ENCODE measurements around the gene DNAJC1.

DNAJC1 gene

DNA sequence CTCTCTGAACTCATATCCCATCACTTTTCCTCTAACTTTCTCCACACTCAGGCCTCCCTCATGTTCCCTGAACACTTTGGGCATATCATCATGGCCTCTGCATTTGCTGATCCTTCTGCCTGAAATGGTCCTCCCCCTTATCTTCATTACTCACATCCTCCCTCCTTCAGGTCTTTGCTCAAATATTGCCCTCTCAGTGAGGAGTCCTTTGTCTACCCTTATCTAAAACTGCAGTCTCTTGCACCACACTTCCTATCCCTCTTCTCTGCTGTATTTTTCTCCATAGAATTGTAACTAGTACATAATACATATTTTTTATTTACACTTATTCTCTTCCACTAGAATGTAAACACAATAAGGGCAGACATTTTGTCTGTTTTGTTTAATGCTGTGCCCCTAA lies 41.7 kb downstream of the DNAJC1 start:
- DNase-seq (ENCODE audit: low spot score) = no peak

DNA sequence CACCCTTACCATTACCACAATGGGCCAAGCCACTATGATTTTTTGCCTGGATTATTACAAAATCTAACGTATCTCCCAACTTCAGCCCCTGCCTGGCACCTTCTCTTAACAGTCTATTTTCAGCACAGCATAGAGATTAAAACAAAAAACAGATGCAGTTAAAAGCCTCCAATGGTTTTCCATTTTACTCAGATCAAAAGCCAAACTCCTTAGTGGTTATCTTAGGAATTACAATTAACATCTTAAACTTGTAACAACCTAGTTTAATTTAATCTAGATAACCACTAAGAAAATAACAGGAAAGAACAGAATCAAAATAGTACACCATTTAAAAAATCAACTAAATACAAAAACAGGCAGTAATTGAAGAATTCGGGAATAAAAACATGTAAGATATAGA lies 43.5 kb downstream of the DNAJC1 start:
- no peak for DNase-seq (ENCODE audit: low spot score)

DNA sequence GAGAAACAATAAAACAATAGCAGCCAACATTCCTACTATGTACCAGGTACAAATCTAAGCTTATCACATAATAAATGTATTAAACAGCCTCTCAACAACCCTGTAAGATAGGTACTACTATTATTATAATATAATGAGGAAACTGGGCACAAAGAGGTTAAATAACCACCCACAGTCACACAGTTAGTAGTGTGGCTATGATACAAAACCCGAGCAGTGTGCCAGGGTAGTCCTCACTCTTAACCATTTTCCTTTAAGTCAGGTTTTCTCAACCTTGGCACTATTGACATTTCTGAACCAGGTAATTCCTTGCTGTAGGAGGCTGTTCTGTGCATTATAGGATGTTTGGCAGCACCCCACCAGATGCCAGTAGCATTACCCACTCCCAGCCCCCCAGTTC lies 48.8 kb downstream of the DNAJC1 start:
- no peak for DNase-seq (ENCODE audit: low spot score)

DNA sequence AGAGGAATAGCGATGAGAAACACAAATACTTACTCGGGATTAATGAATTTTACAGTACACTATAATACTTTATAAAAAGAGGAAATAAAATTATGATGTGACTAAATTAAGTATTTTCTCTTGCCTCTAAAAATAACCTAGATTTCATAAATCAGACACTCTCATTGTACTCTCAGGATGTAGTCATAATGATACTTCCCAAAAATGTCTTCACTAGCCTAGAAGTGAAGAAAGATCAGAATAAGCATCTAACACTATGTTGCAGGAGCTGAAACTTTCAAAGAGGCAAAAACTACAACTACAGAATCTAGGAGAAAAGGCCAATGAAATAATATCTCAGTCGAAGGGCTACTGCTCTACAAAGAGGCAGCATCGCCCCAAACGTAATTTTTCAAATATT lies 49.4 kb downstream of the DNAJC1 start:
- no peak for DNase-seq (ENCODE audit: low spot score)

DNA sequence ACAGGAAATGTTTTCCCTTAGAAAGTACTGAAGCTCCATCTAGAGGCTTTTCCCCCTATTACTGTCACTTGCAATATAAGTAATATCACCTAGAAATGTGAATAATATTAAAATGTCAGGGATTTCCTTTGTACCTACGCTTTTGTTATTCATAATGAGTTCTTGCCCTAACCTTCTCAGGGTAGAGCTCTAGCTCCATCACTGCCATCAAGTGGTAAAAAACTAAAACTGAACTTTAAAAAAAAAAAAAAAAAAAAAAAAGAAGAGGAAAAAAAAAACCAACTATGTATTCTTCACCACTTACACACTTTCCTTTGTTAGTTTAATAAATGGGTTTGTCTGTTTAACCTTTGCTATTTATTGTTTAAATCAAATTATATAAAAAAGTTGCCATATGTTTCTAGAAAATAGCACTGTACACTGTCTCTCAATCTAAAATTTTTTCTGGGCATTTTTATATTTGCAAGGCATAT lies 49.9 kb downstream of the DNAJC1 start:
- peak; percentile 55 for DNase-seq (ENCODE audit: low spot score)

DNA sequence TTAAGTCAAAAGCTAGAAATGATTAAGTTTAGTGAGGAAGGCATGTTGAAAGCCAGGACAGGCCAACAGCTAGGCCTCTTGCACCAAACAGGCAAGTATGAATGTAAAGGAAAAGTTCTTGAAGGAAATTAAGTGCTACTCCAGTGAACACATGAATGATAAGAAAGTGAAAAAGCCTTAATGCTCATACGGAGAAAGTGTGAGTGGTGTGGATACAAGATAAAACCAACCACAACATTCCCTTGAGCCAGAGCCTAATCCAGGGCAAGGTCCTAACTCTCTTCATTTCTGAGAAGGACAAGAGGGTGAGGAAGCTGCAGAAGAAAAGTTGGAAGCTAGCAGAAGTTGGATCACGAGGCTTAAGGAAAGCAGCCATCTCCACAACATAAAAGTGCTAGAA lies 53.0 kb downstream of the DNAJC1 start:
- no peak for DNase-seq (ENCODE audit: low spot score)

DNA sequence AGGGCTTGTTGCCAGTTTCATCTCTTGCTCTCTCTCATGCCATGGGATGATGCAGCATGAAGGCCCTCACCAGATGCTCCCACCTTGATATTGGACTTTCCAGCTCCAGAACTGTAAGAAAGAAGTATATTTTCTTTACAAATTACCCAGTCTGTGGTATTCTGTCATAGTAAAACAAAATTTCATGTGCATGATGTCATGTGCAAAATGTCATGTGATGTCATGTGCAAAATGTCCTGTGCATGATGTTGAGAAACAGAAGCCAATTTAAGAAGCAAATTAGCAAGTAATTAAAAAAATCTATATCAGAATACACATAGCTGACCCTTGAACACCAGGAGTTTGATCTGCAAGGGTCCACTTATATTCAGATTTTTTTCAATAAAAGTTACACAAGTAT lies 56.6 kb downstream of the DNAJC1 start:
- DNase-seq (ENCODE audit: low spot score) = no peak

DNA sequence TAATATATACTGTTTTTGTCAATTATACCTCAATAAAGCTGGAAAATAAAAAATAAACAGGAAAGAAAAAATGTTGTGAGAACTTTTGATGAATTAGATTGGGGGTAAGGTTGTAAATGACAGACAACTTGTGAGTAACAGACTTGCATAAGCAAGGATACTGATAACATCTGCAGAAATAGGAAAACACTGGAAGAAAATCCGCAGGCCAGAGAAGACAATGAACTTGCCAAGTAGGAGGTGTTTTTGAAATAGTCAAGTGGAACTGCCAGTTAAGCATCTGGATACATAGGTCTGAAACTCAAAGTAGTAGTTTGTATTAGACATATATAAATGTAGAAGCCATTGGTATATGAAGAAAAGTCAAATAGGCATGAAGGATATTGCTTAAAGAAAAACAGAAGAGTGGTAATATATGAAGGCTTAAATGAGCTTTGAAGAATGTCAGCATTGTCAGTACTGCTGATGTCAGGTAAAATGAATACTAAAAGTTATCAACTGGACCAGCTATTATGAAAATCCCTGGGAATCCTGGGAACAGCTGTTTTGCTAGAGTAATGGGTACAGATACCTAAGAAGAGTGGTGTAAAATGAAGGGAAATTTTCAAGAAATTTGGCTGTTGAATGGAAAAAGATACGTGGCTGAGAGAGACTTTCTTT lies 58.7 kb downstream of the DNAJC1 start:
- DNase-seq (ENCODE audit: low spot score) = no peak

DNA sequence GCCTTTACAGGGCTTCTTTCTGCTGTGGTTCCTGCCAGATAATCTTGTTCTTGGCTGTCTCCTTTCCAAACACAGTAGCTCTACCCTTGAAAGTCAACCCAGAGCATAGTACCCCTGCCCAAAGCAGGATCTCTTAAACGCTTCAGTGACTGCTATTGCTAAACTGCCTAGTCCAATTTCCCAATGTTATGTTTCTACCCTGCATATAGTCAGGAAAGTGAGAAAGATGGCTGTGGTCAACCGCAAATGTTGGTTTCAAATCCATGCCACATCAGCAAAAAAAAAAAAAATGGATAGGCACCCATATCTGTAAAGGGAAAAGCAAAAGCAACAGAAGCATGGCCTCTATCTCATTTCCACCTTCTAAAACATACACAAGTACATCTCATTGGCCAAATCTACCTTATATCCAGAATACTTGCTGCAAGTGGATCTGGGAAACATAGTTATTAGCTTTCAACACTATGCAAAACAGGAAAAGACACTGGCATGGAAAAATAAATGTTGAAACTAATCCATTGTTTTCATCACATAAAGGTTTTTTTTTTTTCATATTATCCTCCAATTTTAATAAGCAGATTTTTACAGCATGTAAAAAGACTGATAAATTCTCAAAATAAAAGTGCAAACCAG lies 59.8 kb downstream of the DNAJC1 start:
- DNase-seq (ENCODE audit: low spot score) = no peak

DNA sequence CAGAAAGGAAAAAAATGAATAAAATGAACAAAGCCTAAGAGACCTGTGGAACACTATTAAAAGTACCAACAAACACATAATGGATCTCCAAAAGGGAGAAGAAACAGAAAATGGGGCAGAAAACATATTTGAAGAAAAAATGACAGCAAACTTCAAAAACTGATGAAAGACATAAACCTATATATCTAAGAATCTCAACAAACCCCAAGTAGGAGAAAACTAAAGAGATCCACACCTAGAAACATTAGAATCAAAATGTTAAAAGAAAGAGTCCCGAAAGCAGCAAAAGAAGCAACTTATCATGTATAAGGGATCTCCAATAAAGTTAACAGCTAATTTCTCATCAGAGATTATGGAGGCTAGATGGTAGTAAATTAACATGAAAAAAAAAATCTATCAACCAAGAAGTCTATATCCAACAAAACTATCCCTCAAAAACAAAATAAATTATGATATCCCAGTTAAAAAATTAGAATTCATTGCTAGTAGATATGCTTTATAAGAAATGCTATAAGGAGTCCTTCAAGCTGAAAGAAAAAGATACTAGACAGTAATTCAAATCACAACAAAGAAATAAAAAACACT lies 68.0 kb downstream of the DNAJC1 start:
- no peak for DNase-seq (ENCODE audit: low spot score)

DNA sequence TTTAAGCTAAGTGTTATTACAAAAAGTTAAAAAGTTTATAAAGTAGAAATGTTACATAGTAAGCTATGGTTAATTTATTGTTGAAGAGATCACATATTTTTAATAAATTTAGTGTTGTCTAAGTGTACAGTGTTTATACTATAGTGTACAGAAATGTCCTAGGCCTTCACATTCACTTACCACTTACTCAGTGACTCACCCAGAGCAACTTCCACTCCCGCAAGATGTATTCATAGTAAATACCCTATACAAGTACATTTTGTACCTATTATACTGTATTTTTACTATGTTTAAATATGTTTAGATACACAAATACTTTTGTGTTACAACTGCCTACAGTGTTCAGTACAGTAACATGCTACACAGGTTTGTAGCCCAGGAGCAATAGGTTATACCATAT lies 69.2 kb downstream of the DNAJC1 start:
- no peak for DNase-seq (ENCODE audit: low spot score)

DNA sequence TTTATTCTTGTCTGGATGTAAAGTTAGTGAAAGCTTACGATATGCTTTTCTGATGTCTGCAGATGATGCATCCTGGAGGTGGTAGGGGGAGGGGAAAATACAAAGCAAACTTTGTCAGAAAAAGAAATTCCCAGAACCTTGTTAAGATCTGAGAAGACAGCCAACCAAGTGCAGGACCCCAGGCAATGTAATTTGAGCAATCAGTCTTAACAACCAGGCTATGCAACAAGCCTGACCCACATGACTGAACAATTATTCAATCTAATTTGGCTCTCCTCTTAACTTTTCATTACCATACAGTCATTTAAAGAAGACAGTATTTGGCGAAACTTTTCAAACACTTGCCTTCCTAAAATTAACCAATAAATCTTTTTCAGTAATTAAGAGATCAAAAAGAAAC lies 74.5 kb downstream of the DNAJC1 start:
- no peak for DNase-seq (ENCODE audit: low spot score)

DNA sequence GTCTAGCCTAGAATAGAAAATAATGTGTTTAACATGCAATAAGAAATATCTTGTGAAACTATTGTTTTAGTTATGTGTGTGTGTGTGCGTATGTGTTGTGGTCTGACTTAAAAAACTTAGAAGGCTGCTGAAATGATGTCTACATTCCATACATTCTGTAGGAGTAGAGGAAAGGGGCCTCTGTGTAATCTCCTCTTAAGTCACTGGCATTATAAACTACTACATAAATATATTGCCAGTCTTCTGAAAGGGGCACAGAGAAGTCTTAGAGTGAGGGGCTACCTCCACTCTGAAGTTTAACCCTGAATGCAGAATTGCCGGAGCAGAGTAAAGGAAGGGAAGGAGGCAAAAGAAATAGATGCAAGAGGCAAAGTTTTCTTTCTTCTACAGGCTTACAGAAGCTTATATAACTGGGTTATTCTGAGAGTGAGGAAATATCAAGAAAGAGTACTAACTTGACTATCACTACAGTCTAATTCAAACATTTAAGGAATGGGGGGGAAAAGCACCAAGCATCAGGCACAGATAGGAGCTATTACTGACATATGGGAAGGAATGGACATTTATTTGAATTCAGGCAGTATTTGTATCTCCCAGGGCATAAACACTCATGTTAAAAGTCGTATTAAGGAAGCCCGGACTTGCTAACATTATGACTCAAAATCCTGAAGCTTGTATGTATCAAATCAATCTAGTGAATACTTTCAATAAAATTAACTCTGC lies 75.7 kb downstream of the DNAJC1 start:
- DNase-seq (ENCODE audit: low spot score) = no peak

DNA sequence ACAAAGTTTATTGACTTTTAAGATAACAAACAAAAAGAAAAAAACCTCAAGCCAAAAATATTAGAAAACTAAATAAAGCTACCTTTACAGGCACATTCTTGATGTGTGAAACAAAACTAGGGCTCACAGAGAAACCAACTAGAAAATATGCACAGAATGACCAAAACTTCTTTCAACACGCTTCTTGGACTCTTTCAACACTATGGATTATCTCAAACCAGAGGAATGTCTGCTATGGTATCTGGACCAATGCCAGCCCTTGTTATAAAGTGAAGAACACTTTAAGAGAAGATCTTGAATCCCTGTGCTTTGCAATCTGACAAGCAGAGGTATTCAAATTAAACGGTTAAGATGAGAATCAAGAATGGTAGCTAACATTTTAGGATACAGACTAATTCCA lies 76.6 kb downstream of the DNAJC1 start:
- peak; percentile 70 for DNase-seq (ENCODE audit: low spot score)

DNA sequence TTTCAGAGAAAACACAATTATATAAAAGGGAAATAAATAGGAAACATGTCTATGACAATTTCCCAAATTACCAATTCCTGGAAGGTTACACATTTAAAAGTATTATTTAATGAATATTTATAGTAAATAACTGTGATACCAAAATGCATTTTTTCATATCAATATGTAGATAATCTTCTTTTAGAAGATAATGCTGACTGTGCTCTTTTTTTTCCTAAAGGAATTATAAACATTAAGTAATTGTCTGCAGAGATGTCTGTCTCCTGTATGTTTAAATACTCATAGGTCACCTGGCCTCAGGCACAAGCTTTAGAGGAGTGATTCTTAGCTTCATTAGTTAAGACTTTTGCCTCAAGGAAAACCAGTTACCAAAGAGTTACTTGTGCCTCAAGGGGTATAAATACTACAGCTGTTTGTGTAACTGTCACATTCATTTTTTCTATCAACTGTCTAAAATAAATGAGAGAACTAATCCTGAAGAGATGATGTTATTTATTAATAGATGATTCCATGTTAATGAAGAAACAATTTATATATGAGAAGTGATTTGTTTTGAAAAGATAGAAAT lies 77.1 kb downstream of the DNAJC1 start:
- no peak for DNase-seq (ENCODE audit: low spot score)

DNA sequence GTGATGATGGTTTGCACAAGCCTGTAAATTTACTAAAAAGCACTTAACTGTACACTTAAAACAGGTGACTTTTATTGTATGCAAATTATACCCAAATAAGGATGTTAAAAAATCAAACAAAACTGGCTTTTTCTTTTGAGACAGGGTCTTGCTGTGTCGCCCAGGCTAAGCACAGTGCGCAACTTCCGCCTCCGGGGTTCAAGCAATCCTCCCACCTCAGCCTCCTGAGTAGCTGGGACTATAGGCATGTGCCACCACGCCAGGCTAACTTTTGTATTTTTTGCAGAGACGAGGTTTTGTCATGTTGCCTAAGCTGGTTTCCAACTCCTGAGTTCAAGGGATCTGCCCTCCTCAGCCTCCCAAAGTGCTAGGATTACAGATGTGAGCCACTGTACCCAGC lies 77.7 kb downstream of the DNAJC1 start:
- DNase-seq (ENCODE audit: low spot score) = no peak

DNA sequence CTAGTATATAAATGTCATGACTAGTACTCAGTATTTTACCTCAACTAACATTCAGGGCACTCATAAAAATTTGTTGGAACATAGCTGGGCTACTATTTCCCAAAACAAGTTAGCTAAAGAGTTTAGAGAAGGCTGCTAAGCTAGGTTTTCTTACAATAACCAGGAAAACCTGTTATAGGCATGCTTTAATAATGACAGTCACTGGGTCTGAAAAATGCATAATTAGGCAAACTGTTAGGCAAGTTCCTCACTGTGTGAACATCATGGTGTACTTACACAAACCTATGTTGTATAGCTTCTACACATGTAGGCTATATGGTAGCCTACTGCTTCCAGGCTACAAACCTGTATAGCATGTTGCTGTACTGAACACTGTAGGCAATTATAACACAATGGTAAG lies 79.0 kb downstream of the DNAJC1 start:
- DNase-seq (ENCODE audit: low spot score) = no peak

DNA sequence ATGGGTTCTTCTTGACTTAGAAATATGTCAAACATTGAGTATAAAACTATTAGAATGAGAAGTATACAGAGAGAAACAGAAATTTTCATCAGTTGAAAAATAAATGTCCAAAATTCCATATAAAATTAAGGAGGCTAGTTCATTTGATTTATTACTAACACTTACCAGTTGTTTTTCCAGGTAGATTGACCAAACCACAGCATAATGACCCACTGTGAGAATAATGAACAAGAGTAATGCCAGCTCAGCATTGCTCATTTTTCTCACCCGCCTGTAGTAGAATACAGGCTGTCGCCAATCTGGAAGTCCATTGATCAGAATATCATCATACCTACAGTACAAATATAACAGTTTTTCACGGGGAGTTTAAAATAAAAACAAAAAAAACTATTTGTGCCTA lies 82.9 kb downstream of the DNAJC1 start:
- DNase-seq (ENCODE audit: low spot score) = no peak

DNA sequence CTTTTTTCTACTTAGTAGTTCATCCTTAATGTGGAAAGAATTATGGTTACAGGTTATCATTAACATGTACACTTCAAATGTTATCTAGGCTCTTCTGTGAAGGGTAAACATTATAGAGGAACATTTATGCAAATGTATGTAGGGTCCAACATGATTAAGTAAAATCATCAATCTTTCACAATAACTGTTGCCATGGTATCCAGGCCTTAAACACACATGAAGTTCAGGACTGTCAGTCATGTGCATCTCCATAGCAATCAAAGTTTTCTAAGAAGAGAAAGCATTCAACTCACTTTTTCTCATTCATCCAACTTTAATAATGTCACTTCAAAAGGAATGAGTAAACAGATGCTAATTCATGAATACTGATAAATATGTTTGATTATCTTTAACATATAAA lies 83.6 kb downstream of the DNAJC1 start:
- no peak for DNase-seq (ENCODE audit: low spot score)

DNA sequence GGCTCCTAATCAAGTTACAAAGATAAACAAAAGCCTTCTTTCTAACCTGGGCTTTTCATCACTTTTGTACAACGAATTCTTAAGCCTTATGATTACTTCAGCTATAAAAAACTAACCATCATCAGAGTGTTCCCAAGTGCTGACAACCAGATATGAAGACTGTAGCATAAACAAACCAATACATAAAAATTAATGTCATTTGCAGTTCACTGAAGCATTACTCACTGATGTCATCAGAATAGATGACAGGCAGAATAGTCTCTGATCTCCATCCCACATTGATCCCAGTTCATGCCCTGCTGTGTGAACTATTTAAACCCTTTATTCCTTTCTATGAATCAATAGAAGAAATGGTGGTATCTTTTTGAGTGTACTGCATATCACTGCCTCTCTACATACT lies 84.4 kb downstream of the DNAJC1 start:
- no peak for DNase-seq (ENCODE audit: low spot score)

DNA sequence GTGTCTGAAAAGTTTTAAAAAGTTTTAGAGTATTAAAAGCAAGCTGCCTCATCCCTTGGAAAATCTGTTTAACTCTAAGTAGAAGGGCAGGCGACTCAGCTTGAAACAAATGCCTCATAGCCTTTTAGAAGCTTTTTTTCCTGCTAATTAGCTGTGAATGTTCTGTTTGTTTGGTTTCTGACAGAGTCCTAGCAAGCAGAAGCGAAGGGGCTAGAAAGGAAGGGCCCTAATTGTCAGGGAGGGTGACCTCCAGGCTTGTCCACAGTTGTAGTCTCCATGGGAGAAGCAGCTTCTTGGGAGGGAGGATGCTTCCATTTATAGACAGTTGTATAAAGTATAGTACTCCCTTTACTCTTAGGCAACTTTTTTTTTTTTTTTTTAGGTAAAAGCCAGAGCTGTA lies 90.9 kb downstream of the DNAJC1 start:
- no peak for DNase-seq (ENCODE audit: low spot score)

DNA sequence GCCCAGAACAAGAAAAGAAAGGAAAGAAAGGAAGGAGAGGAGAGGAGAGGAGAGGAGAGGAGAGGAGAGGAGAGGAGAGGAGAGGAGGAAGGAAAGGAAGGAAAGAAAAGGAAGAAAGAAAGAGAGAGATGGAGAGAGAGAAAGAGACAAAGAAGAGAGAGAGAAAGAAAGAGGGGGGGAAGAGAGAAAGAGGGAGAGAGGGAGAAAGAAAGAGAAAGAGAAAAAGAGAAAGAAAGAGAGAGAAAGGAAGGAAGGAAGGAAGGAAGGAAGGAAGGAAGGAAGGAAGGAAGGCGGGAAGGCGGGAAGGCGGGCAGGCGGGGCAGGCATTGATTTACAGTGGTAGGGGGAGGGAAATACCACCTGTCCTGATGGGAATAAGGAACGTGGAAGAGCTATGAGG lies 92.7 kb downstream of the DNAJC1 start:
- no peak for DNase-seq (ENCODE audit: low spot score)

DNA sequence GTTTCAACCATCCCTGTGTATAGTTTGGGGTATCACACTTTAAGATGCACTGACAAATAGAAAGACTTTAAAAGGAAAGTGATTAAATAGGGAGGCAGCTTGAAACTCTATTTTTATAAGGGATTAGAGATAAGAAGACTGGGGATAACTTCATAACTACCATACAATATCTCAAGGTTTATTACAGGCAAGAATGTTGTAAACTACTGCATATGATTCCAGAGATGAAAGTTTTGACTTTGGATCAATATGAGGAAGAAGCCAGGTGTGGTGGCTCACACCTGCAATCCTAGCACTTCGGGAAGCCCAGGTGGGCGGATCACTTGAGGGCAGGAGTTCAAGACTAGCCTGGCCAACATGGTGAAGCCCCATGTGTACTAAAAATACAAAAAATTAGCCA lies 96.1 kb downstream of the DNAJC1 start:
- DNase-seq (ENCODE audit: low spot score) = no peak

Measured in AG20443 (cell line).